GM10847 (cell line): ENCODE results near the gene SMIM35.

ENCODE experiments used
- POLR2A ChIP-seq: IDR thresholded peaks from 2 replicates; pipeline ENCODE4 v1.6.1; 2011; ENCODE audit not compliant: insufficient read length; ENCODE audit errors: extremely low read depth

SMIM35 gene

GRCh38 chr11:118098996-118099837 lies 12.5 kb upstream of the SMIM35 start:
- no peak for TF ChIP-seq POLR2A

- TF ChIP-seq POLR2A = no peak
Observed at GRCh38 chr11:118095967-118096367, 9.2 kb upstream of the SMIM35 start.

- no peak for TF ChIP-seq POLR2A
Observed at GRCh38 chr11:118095493-118095892, 8.7 kb upstream of the SMIM35 start.

- TF ChIP-seq POLR2A = no peak
Observed at GRCh38 chr11:118092907-118093571, 6.3 kb upstream of the SMIM35 start.

GRCh38 chr11:118091690-118092089 lies 4.9 kb upstream of the SMIM35 start:
- no peak for TF ChIP-seq POLR2A

GRCh38 chr11:118090545-118091162 lies 3.9 kb upstream of the SMIM35 start:
- no peak for TF ChIP-seq POLR2A

- TF ChIP-seq POLR2A = no peak
Observed at GRCh38 chr11:118088531-118088930, 1.8 kb upstream of the SMIM35 start.

- TF ChIP-seq POLR2A = no peak
Observed at GRCh38 chr11:118087931-118088330, 1.2 kb upstream of the SMIM35 start.

GRCh38 chr11:118084656-118085055 lies 2.1 kb downstream of the SMIM35 start:
- no peak for TF ChIP-seq POLR2A

- no peak for TF ChIP-seq POLR2A
Observed at GRCh38 chr11:118084247-118084646, 2.5 kb downstream of the SMIM35 start.

GRCh38 chr11:118082880-118083552 lies 3.7 kb downstream of the SMIM35 start:
- TF ChIP-seq POLR2A = no peak

- no peak for TF ChIP-seq POLR2A
Observed at GRCh38 chr11:118081241-118081958, 5.4 kb downstream of the SMIM35 start.

GRCh38 chr11:118080296-118080695 lies 6.5 kb downstream of the SMIM35 start:
- no peak for TF ChIP-seq POLR2A

- TF ChIP-seq POLR2A = no peak
Observed at GRCh38 chr11:118079491-118079890, 7.3 kb downstream of the SMIM35 start.

GRCh38 chr11:118078911-118079411 lies 7.8 kb downstream of the SMIM35 start:
- no peak for TF ChIP-seq POLR2A
